Activated CD4-positive, alpha-beta memory T cell treated with anti-CD3 and anti-CD28 coated beads for 36 hours (primary cell): Measurements from ENCODE around the gene FOXN3. TPM values are rescaled to one million over a fixed set of nuclear protein-coding genes. Genes with fewer than 3 reads are reported as not detected.

Experiments
- CTCF ChIA-PET: fragments of 350-600 bp; sonication (Branson Sonifier 250); formaldehyde crosslinking; loops from one replicate; lab custom pipeline; 2021; ENCODE audit warnings: antibody characterized with exemption, inconsistent platforms; lab: Charles Lee
- POLR2A ChIA-PET: fragments of 350-600 bp; sonication (Branson Sonifier 250); formaldehyde crosslinking; loops from one replicate; lab custom pipeline; 2021; ENCODE audit warnings: antibody characterized with exemption; lab: Charles Lee
- DNase-seq: peaks from one replicate; pipeline ENCODE4 v3.0.0-alpha.2; 2020
- H3K27ac Mint-ChIP-seq: one replicate; pipeline ENCODE4 v1.8.0; 2021; ENCODE audit warnings: mixed read lengths
- H3K27me3 Mint-ChIP-seq: one replicate; pipeline ENCODE4 v1.8.0; 2021; ENCODE audit warnings: mixed read lengths
- H3K36me3 Mint-ChIP-seq: one replicate; pipeline ENCODE4 v1.8.0; 2021; ENCODE audit warnings: mixed read lengths
- H3K4me1 Mint-ChIP-seq: one replicate; pipeline ENCODE4 v1.8.0; 2021; ENCODE audit warnings: low read depth, mixed read lengths
- H3K4me3 Mint-ChIP-seq: one replicate; pipeline ENCODE4 v1.8.0; 2021; ENCODE audit warnings: mild to moderate bottlenecking, mixed read lengths
- H3K9me3 Mint-ChIP-seq: one replicate; pipeline ENCODE4 v1.8.0; 2021; ENCODE audit warnings: mixed read lengths
- intact Hi-C: fragments of 100-400 bp; cut with micrococcal nuclease; formaldehyde crosslinking; loops from one replicate; pipeline ENCODE4 v1.15.1; 2023
- total RNA-seq, 2 experiments: library from RNA; stranded (reverse); gene quantifications; one replicate each; pipeline ENCODE4 v1.2.3, GENCODE V29; 2021

FOXN3 gene
- total RNA-seq, 2 experiments from 2014 or later = 59.1 to 63.5 TPM

DNA sequence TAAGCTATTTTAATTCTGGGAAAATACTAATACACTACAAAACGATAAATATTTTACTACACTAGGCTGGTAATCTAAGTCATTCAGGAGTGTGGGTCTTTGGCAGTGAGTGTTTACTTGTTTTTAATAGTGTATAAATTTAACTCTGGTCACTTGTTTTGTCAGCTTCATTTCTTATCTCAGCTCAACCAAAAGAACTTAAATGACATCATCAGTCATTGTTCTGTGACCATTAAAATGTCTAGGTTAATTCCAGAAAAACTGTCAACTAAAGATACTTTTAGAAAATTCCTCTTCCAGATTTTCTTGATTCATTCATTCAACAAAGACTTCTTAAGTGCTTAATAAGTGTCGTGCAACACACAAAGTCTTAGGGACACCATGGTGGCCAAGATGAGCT is 102.8 kb downstream of the FOXN3 start:
- DNase-seq = no peak
- H3K4me3 Mint-ChIP-seq = no peak overlapping the region
- ChIA-PET POLR2A (no interaction called here), CTCF (no interaction called here)
- peaks cover 32% of the 10 kb centered on the region for H3K4me1 Mint-ChIP-seq
- peaks cover 5% of the 10 kb centered on the region for H3K9me3 Mint-ChIP-seq
- H3K36me3 Mint-ChIP-seq = peaks cover 11% of the 10 kb centered on the region
- no peaks in the 10 kb centered on the region for H3K27me3 Mint-ChIP-seq
- H3K27ac Mint-ChIP-seq = no peak overlapping the region
- intact Hi-C loops = no loop called here

DNA sequence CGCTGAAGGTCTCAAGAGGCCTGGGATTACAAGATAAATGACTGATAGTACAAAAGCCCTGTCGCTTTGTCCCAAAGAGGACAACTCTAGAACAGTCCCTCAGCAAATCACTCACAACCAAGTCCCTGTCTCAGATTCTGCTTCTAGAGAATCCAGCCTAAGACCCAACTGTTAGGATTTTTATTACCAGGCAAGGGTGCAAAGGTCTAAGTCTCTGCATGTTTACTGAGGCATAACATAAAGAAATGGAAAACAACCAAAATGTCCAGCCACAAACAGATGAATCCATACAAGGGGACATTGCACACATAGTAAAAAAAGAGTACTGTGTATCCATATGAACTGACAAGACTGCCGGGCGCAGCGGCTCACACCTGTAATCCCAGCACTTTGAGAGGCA is 104.1 kb downstream of the FOXN3 start:
- Mint-ChIP-seq H3K9me3 (no peaks in the 10 kb centered on the region), H3K27me3 (no peaks in the 10 kb centered on the region), H3K27ac (no peak overlapping the region), H3K4me3 (no peak overlapping the region), H3K4me1 (peaks cover 33% of the 10 kb centered on the region), H3K36me3 (peaks cover 6% of the 10 kb centered on the region)
- CTCF ChIA-PET = no interaction called here
- no peak for DNase-seq
- POLR2A ChIA-PET = no interaction called here
- intact Hi-C loops = no loop called here

DNA sequence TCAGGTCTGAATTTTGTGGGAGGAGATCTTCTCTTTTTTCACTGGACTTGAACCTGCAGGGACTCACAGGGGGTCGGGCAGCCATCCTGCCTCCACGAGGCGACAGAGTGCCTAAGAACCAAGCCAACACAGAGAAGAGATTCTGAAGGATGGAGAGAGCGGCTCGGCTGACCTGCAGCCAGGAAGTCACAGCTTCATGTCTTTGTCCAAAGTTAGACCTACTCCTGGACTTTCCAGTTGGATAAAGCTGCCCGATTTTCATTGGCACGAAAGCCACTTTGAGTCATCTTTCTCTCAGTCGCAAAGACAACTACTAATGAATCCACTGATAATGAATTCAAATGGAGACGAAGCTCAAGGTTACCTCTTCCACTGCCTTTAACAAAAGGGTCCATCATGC is 106.8 kb downstream of the FOXN3 start:
- Mint-ChIP-seq H3K4me3 (no peak overlapping the region), H3K36me3 (peaks cover 2% of the 10 kb centered on the region), H3K4me1 (peaks cover 35% of the 10 kb centered on the region), H3K27ac (no peak overlapping the region), H3K9me3 (no peaks in the 10 kb centered on the region), H3K27me3 (no peaks in the 10 kb centered on the region)
- no peak for DNase-seq
- POLR2A ChIA-PET = no interaction called here
- intact Hi-C loops = no loop called here
- CTCF ChIA-PET = no interaction called here

DNA sequence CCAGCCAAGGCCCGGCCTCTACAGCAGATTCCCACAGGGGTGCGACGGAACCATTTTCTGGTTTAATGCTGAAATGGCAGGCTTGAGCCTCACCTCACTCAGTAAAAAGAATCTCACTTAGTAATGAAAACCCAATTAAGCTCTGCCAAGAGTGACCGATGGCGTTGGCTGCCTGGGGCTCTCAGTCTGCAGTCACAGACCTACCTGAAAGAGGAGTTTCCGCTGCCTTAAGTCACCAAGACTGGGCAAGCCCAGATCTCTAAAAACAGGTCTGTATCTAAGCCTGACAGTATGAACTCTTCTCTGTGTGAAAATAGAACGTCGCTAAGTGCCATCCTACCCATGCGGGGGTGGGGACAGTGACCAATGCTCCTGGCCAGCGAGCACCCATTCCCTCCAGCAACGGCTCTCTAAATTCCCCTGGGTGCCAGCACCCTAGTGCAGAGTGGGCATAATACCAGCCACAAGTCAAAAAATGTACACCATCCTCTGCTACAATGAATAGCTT is 107.3 kb downstream of the FOXN3 start:
- DNase-seq = no peak
- Mint-ChIP-seq H3K4me1 (peaks cover 36% of the 10 kb centered on the region), H3K27ac (no peak overlapping the region), H3K27me3 (no peaks in the 10 kb centered on the region), H3K36me3 (peaks cover 6% of the 10 kb centered on the region), H3K4me3 (no peak overlapping the region), H3K9me3 (no peaks in the 10 kb centered on the region)
- ChIA-PET POLR2A (no interaction called here), CTCF (no interaction called here)
- intact Hi-C loops = no loop called here

DNA sequence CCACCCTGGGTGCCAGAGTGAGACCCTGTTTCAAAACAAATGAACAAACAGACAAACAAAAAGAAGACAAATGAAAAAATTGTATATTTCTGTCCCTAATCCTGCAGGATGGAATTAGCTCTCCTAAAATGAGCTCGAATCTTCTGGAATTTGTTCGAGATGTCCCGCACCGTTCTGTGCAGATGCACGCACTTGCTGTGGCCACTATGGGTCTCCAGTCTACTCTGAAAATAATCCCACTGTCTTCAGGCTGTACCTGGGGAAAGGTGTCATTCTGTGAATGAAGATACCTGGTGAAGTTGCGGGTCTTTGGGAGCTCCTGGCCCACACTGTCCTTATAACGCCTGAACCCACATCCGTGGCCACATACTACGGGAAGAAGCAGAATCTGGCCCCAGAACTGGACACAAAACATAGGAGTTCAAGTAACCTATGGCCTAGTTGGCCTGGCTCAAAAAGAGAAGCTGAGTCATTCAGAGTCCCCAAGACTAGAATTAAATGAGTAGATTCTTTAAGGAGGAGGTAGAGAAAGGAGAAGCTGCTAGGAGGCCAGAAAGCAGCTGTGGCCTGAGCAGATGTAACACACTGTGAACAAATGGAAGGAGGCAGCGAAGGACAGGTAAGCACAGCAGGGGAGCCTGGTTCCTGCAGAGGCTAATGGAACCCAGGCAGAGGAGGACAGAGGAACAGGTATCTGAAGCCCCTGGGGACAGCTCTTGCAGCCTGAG is 108.6 kb downstream of the FOXN3 start:
- no peaks in the 10 kb centered on the region for H3K9me3 Mint-ChIP-seq
- DNase-seq = no peak
- no peak overlapping the region for H3K27ac Mint-ChIP-seq
- H3K4me1 Mint-ChIP-seq = peaks cover 42% of the 10 kb centered on the region
- no peaks in the 10 kb centered on the region for H3K27me3 Mint-ChIP-seq
- peaks cover 4% of the 10 kb centered on the region for H3K36me3 Mint-ChIP-seq
- ChIA-PET POLR2A (interaction anchor here (1.3 kb wide), 1 partner anchor 25 kb away, joined by 3 read pairs; no protein-coding TSS in a partner anchor), CTCF (interaction anchor here (0.6 to 1.3 kb wide), 5 partner anchors 131 to 631 kb away, joined by 3 to 4 read pairs (median 3); no protein-coding TSS in a partner anchor)
- no peak overlapping the region for H3K4me3 Mint-ChIP-seq
- intact Hi-C loops = no loop called here

DNA sequence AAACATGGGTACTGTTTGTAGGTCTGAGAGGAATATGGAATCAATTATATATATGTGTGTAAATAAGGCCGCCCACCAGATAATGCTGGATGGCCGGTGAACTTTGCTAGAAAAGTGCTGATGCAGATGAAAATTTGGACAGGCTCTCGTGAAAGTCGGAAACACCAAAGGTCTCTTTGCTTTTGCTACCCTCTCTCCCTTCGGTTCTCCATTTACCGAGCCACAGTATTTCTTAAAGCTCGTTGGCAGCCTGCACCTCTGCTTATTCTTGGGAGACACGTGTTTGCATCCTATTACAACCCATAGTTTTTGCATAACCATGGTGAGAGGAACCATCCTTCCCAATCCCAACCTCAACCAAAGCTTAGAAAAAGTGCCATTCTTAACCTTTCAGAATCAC is 109.6 kb downstream of the FOXN3 start:
- no peaks in the 10 kb centered on the region for H3K9me3 Mint-ChIP-seq
- DNase-seq = no peak
- ChIA-PET POLR2A (no interaction called here), CTCF (interaction anchor here (0.6 to 1.3 kb wide), 3 partner anchors 19 to 281 kb away, joined by 3 to 4 read pairs (median 3); no protein-coding TSS in a partner anchor)
- H3K27me3 Mint-ChIP-seq = no peaks in the 10 kb centered on the region
- no peak overlapping the region for H3K4me3 Mint-ChIP-seq
- H3K27ac Mint-ChIP-seq = no peak overlapping the region
- H3K4me1 Mint-ChIP-seq = peaks cover 50% of the 10 kb centered on the region
- peaks cover 4% of the 10 kb centered on the region for H3K36me3 Mint-ChIP-seq
- intact Hi-C loops = no loop called here

DNA sequence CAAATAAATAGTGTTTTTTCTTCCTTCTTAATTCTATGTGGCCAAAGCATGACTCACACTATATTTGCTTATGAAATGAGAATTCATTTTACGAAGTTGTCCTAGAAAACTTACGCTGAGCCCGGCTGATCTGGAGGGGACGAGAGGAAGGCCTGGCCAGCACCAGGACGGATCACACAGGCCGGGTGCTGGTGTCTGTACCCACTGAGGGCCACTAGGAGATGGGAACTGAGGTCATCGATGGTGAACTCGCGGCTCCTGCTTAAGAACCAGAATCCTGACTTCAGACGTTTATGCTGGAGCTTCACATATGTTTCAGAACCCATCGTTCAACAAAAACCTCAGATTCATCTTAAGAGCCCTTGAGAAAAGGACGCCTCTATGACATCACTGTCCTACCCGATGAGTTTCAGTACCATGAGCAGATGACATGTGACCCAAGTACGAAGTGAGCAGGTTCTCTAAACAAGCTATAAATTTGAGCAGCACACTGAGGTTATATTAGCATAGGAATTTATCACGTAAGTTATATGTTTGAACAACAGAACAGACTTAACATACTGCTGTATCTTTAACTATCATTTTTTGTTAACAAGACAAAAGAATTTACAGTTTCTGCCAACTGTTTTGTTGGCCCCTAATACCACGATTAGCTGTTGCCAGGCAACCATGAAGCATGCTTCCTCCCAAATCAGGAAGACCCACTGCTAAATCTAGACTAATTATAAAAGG is 111.9 kb downstream of the FOXN3 start:
- no peak for DNase-seq
- H3K27ac Mint-ChIP-seq = peak overlapping the region; percentile 24
- CTCF ChIA-PET = interaction anchor here (1.1 kb wide), 1 partner anchor 128 kb away, joined by 3 read pairs; no protein-coding TSS in a partner anchor
- no peaks in the 10 kb centered on the region for H3K27me3 Mint-ChIP-seq
- POLR2A ChIA-PET = no interaction called here
- no peak overlapping the region for H3K4me3 Mint-ChIP-seq
- no peaks in the 10 kb centered on the region for H3K9me3 Mint-ChIP-seq
- H3K4me1 Mint-ChIP-seq = peaks cover 52% of the 10 kb centered on the region
- intact Hi-C loops = no loop called here
- H3K36me3 Mint-ChIP-seq = peaks cover 10% of the 10 kb centered on the region

DNA sequence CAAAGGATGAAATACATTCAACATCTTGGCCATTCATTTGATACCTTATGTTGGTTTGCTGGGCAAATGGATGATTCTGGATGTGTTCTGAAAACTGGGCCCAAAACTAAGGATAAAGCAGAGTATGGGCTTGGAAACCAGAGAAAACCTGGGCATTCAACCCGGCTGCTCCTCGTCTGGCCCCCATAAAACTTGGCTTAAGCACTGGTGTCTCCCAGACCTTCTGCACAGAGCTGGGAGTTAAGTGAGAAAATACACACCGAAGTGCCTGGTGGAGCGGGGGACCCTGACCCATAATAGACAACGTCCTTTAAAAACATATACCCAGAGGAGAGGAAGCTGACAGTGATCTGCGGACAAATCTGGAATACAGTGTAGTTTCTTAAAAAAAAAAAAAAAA is 112.5 kb downstream of the FOXN3 start:
- H3K4me1 Mint-ChIP-seq = peaks cover 56% of the 10 kb centered on the region
- H3K9me3 Mint-ChIP-seq = no peaks in the 10 kb centered on the region
- no peak overlapping the region for H3K27ac Mint-ChIP-seq
- intact Hi-C loops = no loop called here
- DNase-seq = no peak
- H3K36me3 Mint-ChIP-seq = peaks cover 13% of the 10 kb centered on the region
- no peaks in the 10 kb centered on the region for H3K27me3 Mint-ChIP-seq
- POLR2A ChIA-PET = no interaction called here
- CTCF ChIA-PET = no interaction called here
- H3K4me3 Mint-ChIP-seq = no peak overlapping the region

DNA sequence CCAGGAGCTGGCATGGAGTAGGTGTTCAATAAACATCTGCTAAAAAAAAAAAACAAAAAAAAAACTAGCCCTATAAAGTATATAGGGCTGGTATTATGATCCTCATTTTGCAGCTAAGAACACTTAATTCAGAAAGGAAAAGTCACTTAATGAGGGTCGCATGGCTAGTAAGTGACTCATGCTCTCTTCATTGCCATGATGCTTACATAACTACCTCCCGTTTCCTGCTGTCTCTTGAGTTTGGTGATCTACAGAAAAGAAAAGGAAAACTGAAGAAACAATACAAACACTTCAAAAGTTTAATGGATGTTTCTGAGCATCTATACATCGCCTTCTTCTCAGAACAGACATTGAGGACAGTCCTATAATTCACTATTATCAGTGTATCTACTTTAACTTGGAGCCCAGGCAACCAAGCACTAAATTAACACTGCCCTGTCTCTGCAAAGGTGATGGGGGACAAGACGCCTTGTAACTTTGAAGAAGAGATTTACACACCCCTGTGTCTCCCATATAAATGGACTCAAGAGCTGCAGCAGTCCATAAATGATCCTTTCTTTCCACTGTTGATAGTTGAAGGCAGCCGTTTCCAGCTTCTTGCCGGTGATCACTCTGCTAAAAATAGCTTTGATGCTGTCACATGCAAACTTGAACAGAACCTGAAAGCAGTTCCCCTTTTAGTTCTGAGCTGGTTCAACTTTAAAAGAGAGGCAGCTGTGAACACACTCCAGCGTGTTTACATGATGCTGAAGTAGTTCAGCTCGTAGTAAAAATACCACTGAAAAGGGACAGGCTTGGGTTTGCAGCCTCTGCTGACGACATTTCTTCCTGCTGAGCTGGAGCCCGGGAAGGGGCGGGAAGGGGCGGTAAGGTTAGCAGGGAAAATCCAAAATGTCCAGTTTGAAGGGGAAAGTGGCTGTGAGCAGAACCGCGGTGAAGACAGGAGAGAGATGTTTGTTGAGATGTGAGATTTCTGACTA is 113.3 kb downstream of the FOXN3 start:
- H3K27ac Mint-ChIP-seq = peak overlapping the region; percentile 63
- peak overlapping the region; percentile 30 for H3K4me3 Mint-ChIP-seq
- H3K27me3 Mint-ChIP-seq = no peaks in the 10 kb centered on the region
- peaks cover 59% of the 10 kb centered on the region for H3K4me1 Mint-ChIP-seq
- CTCF ChIA-PET = no interaction called here
- intact Hi-C loops = no loop called here
- peaks cover 15% of the 10 kb centered on the region for H3K36me3 Mint-ChIP-seq
- no peaks in the 10 kb centered on the region for H3K9me3 Mint-ChIP-seq
- POLR2A ChIA-PET = interaction anchor here (0.6 kb wide), 1 partner anchor 47 kb away, joined by 3 read pairs; no protein-coding TSS in a partner anchor
- no peak for DNase-seq

DNA sequence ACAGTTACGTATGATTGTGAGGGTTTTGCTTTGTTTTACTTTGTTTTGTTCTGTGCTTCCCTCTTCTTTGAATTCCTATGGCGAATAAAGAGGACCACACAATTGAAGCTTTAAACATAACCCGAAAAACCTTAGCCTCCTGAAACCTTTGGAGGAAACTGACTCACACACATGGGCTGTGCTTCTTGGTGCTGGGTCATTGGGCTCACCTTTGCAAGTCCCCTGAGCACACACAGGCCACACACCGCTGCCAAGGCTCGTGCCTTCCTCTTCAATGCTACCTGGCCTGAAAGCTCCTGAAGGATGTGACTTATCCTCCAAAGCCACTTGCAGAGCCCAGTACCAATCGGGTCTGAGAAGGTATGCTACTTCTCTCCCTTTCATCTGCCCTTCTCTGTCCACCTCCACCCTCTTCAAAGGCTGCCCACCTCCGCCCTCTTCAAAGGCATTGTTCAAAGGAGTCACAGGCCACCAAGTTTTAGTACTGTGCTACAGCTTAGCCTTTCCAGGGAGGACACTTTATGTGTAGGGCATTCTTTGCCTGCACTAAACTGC is 114.6 kb downstream of the FOXN3 start:
- Mint-ChIP-seq H3K27me3 (no peaks in the 10 kb centered on the region), H3K4me1 (peaks cover 53% of the 10 kb centered on the region), H3K27ac (no peak overlapping the region), H3K9me3 (no peaks in the 10 kb centered on the region), H3K4me3 (no peak overlapping the region), H3K36me3 (peaks cover 21% of the 10 kb centered on the region)
- POLR2A ChIA-PET = no interaction called here
- CTCF ChIA-PET = no interaction called here
- intact Hi-C loops = no loop called here
- no peak for DNase-seq

DNA sequence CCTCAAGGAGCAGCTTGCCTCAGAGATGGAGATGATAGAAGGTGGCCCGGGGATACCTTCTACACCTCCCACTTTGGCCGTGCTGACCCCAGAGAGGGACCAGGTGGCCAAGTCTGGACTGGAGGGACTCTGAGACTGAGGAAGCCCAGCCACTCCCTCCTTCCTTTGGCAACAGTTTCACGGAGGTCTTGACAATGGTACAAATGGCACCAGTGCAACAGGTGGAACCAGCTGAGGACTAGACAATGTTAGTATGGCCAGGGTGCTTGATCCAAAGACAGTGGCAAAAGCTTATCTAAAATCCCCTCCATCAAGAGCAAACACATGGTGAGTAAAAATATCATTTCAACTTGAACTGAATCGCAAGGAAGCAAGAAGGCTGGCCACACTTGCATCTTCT is 117.4 kb downstream of the FOXN3 start:
- Mint-ChIP-seq H3K27ac (no peak overlapping the region), H3K4me3 (no peak overlapping the region), H3K36me3 (peaks cover 17% of the 10 kb centered on the region), H3K9me3 (no peaks in the 10 kb centered on the region), H3K27me3 (no peaks in the 10 kb centered on the region), H3K4me1 (peaks cover 37% of the 10 kb centered on the region)
- intact Hi-C loops = no loop called here
- CTCF ChIA-PET = no interaction called here
- DNase-seq = no peak
- POLR2A ChIA-PET = no interaction called here
